HG02938 (cell line): Measurements from ENCODE around the gene RLIM.

Experiments used
- ATAC-seq: cut with Tn5 transposase; IDR thresholded peaks from one replicate; pipeline ENCODE4 v1.9.1; 2021; ENCODE audit warnings: mild to moderate bottlenecking, moderate library complexity; ENCODE audit not compliant: unreplicated experiment

The RLIM gene

GRCh38 chrX:74536152-74536831, 78.1 kb downstream of the RLIM start:
- ATAC-seq, result peak; percentile 65

DNA sequence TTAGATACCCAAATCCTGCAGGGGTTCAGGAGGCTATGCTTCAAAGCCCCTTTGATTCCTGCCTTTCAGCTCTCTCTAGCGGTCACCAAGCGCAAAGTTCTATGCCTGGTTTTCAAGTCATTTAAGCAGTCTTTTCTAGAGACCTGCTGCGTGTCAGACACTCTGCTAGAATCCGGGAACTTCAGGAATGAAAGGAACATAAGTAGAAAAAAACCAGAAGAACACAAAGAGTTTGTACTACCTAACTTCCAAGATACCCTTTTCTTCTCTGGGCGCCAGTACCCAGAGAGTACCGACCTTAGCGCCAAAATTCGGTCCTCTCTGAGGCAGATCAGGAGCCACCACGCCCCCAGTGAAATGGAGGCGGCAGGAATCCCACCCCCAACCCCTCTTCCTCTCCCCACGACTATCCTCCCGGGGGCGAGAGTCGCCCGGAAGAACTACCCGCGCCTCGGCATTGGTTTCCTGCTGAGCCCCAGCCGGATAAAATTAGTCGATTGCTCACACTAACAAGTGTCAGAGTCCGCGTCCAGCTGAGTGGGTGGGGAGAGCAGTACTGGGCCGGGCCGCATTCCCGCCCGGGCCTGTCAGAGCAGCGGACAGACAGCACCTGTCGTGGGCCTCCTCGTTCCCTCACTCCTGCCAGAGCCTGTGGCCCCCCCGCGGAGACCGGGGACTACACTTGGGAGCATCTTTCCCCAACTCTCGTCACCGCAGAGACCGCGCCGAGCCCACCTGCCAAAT, 78.8 kb downstream of the RLIM start:
- peak; percentile 47 for ATAC-seq
